Endothelial cell of coronary artery (primary cell): ENCODE measurements around the gene SLC27A3. TPM values are rescaled to one million over a fixed set of nuclear protein-coding genes. Genes with fewer than 3 reads are reported as not detected.

Experiments
- total RNA-seq: library from RNA; depleted of rRNA; stranded (reverse); fragments of >200 nt; gene quantifications from 2 replicates; pipeline ENCODE4 v1.2.3, GENCODE V29; 2014

Gene SLC27A3, protein sequence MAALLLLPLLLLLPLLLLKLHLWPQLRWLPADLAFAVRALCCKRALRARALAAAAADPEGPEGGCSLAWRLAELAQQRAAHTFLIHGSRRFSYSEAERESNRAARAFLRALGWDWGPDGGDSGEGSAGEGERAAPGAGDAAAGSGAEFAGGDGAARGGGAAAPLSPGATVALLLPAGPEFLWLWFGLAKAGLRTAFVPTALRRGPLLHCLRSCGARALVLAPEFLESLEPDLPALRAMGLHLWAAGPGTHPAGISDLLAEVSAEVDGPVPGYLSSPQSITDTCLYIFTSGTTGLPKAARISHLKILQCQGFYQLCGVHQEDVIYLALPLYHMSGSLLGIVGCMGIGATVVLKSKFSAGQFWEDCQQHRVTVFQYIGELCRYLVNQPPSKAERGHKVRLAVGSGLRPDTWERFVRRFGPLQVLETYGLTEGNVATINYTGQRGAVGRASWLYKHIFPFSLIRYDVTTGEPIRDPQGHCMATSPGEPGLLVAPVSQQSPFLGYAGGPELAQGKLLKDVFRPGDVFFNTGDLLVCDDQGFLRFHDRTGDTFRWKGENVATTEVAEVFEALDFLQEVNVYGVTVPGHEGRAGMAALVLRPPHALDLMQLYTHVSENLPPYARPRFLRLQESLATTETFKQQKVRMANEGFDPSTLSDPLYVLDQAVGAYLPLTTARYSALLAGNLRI
- total RNA-seq: 11.4 and 14.7 TPM in 2 replicates

DNA sequence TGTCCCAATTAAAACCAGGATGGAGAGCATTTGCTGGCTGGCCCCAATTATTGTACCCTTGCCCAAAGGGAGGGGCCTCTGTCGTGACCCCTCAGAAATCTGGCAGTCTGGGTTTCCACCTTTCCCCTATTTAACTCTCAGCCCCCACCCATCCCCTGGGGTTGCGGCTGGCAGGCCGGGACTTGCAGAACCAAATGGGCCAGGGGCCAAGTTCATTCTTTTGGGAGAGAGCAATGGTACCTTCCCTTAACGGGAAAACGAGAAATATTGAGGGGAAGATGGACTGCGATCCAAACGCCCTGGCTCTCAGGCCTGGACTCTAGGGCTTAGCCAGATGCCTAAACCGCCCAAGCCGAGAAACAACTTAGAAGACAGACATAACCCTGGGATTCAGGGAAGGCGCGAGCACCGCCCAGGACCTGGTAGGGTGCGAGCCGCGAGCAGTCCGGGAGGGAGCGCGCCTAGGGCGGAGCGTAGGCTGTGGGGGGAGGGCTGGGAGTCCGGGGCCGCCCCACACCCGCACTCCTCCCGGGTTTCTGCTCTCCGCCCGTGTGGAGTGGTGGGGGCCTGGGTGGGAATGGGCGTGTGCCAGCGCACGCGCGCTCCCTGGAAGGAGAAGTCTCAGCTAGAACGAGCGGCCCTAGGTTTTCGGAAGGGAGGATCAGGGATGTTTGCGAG is at the start of gene SLC27A3:
Gene SLC27A3 (plus strand): TSS at position 628 of the 678 bp plus-strand sequence. CDS start 91 bp downstream, outside the sequence.

GRCh38 chr1:153727463-153728304 is 47.5 kb upstream of the SLC27A3 start, which contains the start of gene INTS3:
Gene INTS3, plus strand, starts transcription at chr1:153728050. Its CDS starts 585 bp downstream, at chr1:153728635.

Other genes starting within 250 kb of the SLC27A3 start
- gene S100A6, start 239.4 kb upstream of the SLC27A3 start, total RNA-seq: 1,061 and 1,806 TPM in 2 replicates
- gene S100A5, start 234.5 kb upstream of the SLC27A3 start, total RNA-seq: not detected in 2 replicates
- 1.1 and 7.8 TPM in 2 replicates for gene S100A4, start 229.6 kb upstream of the SLC27A3 start, total RNA-seq
- gene S100A3, start 226.1 kb upstream of the SLC27A3 start, total RNA-seq: 1.3 and 3.2 TPM in 2 replicates
- 1.9 and 3.8 TPM in 2 replicates for gene S100A2, start 209.6 kb upstream of the SLC27A3 start, total RNA-seq
- gene S100A16, start 162.3 kb upstream of the SLC27A3 start, total RNA-seq: 328 and 379 TPM in 2 replicates
- not detected in 2 replicates for gene S100A14, start 159.1 kb upstream of the SLC27A3 start, total RNA-seq
- gene S100A13, start 147.9 kb upstream of the SLC27A3 start, total RNA-seq: 101 and 216 TPM in 2 replicates
- not detected in 2 replicates for gene S100A1, start 147.0 kb upstream of the SLC27A3 start, total RNA-seq
- gene CHTOP, start 141.3 kb upstream of the SLC27A3 start, total RNA-seq: 26.5 and 37.1 TPM in 2 replicates
- gene SNAPIN, start 116.7 kb upstream of the SLC27A3 start, total RNA-seq: 39.4 and 48.3 TPM in 2 replicates
- 203 and 278 TPM in 2 replicates for gene ILF2, start 104.4 kb upstream of the SLC27A3 start, total RNA-seq
- gene NPR1, start 96.7 kb upstream of the SLC27A3 start, total RNA-seq: 4.7 and 12.0 TPM in 2 replicates
- gene INTS3, start 47.4 kb upstream of the SLC27A3 start, total RNA-seq: 23.7 and 38.2 TPM in 2 replicates
- 3.7 and 5.3 TPM in 2 replicates for gene GATAD2B, start 147.6 kb downstream of the SLC27A3 start, total RNA-seq
- 11.0 and 20.4 TPM in 2 replicates for gene DENND4B, start 171.3 kb downstream of the SLC27A3 start, total RNA-seq
- gene CRTC2, start 183.2 kb downstream of the SLC27A3 start, total RNA-seq: 3.6 and 5.8 TPM in 2 replicates
- gene SLC39A1, start 188.1 kb downstream of the SLC27A3 start, total RNA-seq: 75.8 and 90.5 TPM in 2 replicates
- 5.9 and 6.2 TPM in 2 replicates for gene CREB3L4, start 192.5 kb downstream of the SLC27A3 start, total RNA-seq
- gene JTB, start 202.3 kb downstream of the SLC27A3 start, total RNA-seq: 87.4 and 92.9 TPM in 2 replicates
- gene RAB13, start 210.9 kb downstream of the SLC27A3 start, total RNA-seq: 52.6 and 58.5 TPM in 2 replicates
- gene RPS27, start 215.4 kb downstream of the SLC27A3 start, total RNA-seq: 1,400 and 1,678 TPM in 2 replicates